Measurements from ENCODE around the gene LCA5L. TPM values are rescaled to one million over a fixed set of nuclear protein-coding genes. Genes with fewer than 3 reads are reported as not detected.

The LCA5L gene
- polyA plus RNA-seq, 1 donor from 2014 or later: 0.09 TPM

GRCh38 chr21:39479814-39480182 lies 34.2 kb upstream of the LCA5L start:
- Histone ChIP-seq H3K9me2 (ENCODE audit: insufficient read depth, low read length) (no peaks in the 10 kb centered on the region), H3K4me2 (ENCODE audit: low read length) (no peak overlapping the region), H4K20me1 (ENCODE audit: insufficient read depth) (no peaks in the 10 kb centered on the region), H3K27ac (ENCODE audit: low read length) (no peak overlapping the region), H3K79me2 (replicated peaks; ENCODE audit: insufficient read depth, low read length) (no peaks in the 10 kb centered on the region), H3K4me3 (ENCODE audit: low read length) (no peak overlapping the region), H3K27me3 (ENCODE audit: insufficient read depth, low read depth, low read length) (no peaks in the 10 kb centered on the region), H3K36me3 (ENCODE audit: insufficient read depth, low read length) (no peaks in the 10 kb centered on the region), H3K9me3 (ENCODE audit: low read length) (no peaks in the 10 kb centered on the region), H2AFZ (ENCODE audit: low read depth, low read length) (no peak overlapping the region), H3K9ac (ENCODE audit: low read length) (no peak overlapping the region), H3F3A (ENCODE audit: insufficient read depth, low read length, poor library complexity, severe bottlenecking) (no peaks in the 10 kb centered on the region)
- TF ChIP-seq EZH2 (IDR thresholded peaks at IDR 0.05; ENCODE audit: borderline replicate concordance, insufficient read depth, low read length, poor library complexity, severe bottlenecking): no peak
- no peak for TF ChIP-seq POLR2AphosphoS5 (IDR thresholded peaks at IDR 0.05)
- no peak for TF ChIP-seq MXI1 (conservative IDR thresholded peaks at IDR 0.05; ENCODE audit: poor library complexity, severe bottlenecking)
- no peak for TF ChIP-seq TAF1 (IDR thresholded peaks at IDR 0.05; ENCODE audit: low read depth)
- TF ChIP-seq REST (IDR thresholded peaks at IDR 0.05; ENCODE audit: borderline replicate concordance): no peak
- TF ChIP-seq CTCF (IDR thresholded peaks at IDR 0.05; ENCODE audit: poor library complexity, severe bottlenecking): no peak
- no peak for TF ChIP-seq RAD21 (conservative IDR thresholded peaks at IDR 0.05)
- no peak for TF ChIP-seq EP300 (conservative IDR thresholded peaks at IDR 0.05; ENCODE audit: poor library complexity, severe bottlenecking)
- TF ChIP-seq SMC3 (conservative IDR thresholded peaks at IDR 0.05; ENCODE audit: poor library complexity): no peak

GRCh38 chr21:39479164-39479813 lies 33.7 kb upstream of the LCA5L start:
- no peaks in the 10 kb centered on the region for H3K79me2 ChIP-seq (replicated peaks; ENCODE audit: insufficient read depth, low read length)
- TF ChIP-seq EZH2 (IDR thresholded peaks at IDR 0.05; ENCODE audit: borderline replicate concordance, insufficient read depth, low read length, poor library complexity, severe bottlenecking) (no peak), REST (IDR thresholded peaks at IDR 0.05; ENCODE audit: borderline replicate concordance) (no peak), RAD21 (conservative IDR thresholded peaks at IDR 0.05) (no peak), POLR2AphosphoS5 (IDR thresholded peaks at IDR 0.05) (no peak), EP300 (conservative IDR thresholded peaks at IDR 0.05; ENCODE audit: poor library complexity, severe bottlenecking) (no peak), MXI1 (conservative IDR thresholded peaks at IDR 0.05; ENCODE audit: poor library complexity, severe bottlenecking) (no peak), TAF1 (IDR thresholded peaks at IDR 0.05; ENCODE audit: low read depth) (no peak), SMC3 (conservative IDR thresholded peaks at IDR 0.05; ENCODE audit: poor library complexity) (no peak), CTCF (IDR thresholded peaks at IDR 0.05; ENCODE audit: poor library complexity, severe bottlenecking) (no peak)
- H3K27ac ChIP-seq (ENCODE audit: low read length): no peak overlapping the region
- no peak overlapping the region for H3K4me3 ChIP-seq (ENCODE audit: low read length)
- H4K20me1 ChIP-seq (ENCODE audit: insufficient read depth): no peaks in the 10 kb centered on the region
- H3F3A ChIP-seq (ENCODE audit: insufficient read depth, low read length, poor library complexity, severe bottlenecking): no peaks in the 10 kb centered on the region
- no peak overlapping the region for H3K4me2 ChIP-seq (ENCODE audit: low read length)
- no peaks in the 10 kb centered on the region for H3K27me3 ChIP-seq (ENCODE audit: insufficient read depth, low read depth, low read length)
- H3K9ac ChIP-seq (ENCODE audit: low read length): no peak overlapping the region
- no peak overlapping the region for H2AFZ ChIP-seq (ENCODE audit: low read depth, low read length)
- no peaks in the 10 kb centered on the region for H3K9me2 ChIP-seq (ENCODE audit: insufficient read depth, low read length)
- H3K9me3 ChIP-seq (ENCODE audit: low read length): no peaks in the 10 kb centered on the region
- H3K36me3 ChIP-seq (ENCODE audit: insufficient read depth, low read length): no peaks in the 10 kb centered on the region

Data from neural cell (in vitro differentiated cells).